HG03060 (cell line): Measurements from ENCODE around the gene OAF.

ENCODE experiments used
- ATAC-seq: cut with Tn5 transposase; IDR thresholded peaks from one replicate; pipeline ENCODE4 v1.9.1; 2021; ENCODE audit warnings: low read depth, moderate number of reproducible peaks; ENCODE audit not compliant: unreplicated experiment

Gene OAF

DNA sequence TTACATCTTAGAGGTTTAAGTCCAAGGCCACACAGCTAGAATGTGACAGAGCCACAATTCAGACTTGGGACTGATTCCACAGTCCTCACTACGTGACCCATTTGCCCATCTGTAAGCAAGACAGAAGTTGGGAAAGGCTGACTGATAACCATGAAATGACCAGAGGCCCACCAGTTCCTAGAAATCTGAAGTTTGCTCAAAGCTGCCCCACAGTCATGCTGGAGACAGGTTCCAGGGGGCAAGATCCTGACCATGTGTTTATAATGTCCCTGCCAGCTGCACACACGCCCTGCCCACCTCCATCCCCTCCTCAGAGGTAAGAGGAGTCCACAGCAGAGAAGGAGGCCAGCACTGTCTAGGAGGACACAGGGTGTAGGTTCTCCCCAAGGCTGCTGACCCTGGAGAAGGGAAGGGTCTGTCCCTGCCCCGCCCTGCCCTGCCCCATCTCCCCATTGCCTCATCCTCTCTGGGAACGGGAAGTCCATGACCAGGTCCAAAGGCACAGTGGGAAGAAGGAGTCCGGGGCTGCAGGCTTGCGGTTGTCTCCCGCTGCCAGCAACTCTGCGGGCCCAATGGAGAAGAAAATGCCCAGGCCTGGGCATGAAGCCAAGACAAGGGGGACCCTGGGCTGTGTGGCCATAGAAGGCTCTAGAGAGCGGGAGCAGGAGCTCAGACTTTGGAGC is 11.9 kb upstream of the OAF start:
- no peak for ATAC-seq

DNA sequence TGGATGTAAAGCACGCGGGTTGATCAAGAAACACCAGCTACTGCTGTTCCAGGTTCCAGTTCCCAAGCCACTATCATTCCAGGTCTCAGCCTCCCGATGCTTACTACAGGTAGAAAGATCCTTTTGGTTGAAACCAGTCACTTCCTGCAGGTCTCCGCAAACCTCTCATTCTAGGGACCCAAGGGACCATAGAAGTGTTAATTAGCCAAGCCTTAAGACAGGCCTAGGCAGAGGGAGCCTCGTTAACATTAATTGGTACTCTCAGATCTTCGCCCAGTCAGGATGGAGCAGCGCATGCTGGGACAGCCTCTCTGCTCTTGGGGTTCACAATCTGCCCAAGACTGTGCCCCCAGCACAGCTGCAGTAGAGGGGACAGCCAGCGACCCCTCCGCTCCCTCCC is 11.2 kb upstream of the OAF start:
- ATAC-seq, result no peak

DNA sequence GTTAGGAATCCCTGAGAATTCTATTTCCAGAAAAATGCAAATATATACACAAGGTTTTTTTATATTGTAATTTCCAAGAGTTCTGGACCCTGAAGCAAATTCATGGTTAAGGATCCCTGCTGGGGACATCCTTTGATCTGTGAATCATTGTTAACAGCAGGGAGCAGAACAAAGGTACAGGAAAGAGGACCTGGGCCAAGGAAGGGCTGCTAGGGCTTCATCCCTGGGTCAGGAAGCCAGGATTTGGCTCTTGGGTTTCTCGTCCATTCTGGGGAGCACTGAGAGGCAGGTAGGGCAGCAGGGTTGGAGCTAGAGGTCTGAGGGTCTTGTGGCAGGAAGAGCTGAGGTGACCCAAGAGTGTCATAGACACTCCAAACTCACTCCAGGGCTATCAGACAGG is 10.2 kb upstream of the OAF start:
- no peak for ATAC-seq

DNA sequence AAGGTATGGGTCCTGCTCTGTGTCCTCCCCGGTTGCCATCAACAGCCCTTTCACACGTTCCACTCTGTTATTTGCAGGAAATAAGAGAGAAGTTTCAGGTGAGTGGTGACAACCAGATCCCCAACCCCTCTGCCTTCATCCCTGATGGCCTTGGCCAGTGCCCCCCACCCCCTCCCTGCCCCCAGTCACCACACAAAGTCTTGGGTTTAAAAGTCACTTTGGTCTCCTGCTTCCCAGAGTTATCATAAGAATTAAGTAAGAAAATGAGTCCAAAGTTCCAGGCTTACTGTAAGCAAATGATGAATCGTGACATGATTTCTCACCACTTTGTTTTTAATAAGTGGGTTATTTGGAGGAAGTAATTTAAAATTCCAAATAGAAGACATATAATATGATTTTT is 9.2 kb upstream of the OAF start:
- ATAC-seq, result no peak

DNA sequence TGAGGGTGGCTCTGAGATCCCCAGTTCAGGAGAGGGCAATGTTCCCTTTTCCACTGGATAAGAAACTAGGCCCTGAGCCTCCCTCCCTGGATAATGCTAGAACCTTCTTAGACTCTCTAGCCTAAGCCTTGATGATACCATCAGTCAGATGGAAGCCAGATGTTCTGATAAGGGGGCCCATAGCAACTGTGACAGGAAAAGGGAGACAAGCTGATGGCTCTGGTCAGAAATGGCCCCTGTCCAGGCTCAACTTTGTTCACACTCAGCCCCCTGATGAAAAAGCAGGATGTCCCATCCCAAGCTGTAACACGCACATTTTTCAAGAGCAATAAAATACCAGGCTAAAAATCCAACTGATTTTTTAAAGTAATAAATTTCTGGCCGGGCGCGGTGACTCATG is 7.2 kb upstream of the OAF start:
- no peak for ATAC-seq

DNA sequence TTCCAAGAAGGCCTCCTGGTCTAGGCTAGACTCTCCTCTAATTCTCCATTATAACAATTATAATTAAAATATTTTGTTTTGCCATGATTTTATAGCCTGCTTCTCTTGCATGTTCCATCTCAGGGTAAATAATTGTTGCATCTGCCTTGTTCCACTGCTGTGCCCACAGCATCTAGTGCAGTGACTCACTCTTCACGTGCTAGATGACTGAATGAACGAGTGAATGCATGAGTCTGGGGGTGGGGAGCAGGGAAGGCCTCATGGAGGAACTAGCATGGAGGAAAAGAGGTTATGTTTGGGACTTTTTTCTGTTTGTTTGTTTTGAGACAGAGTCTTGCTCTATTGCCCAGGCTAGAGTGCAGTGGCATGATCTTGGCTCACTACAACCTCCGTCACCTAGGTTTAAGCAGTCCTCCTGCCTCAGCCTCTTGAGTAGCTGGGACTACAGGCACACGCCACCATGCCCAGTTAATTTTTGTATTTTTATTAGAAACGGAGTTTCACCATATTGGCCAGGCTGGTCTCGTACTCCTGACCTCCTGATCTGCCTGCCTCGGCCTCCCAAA is 5.2 kb upstream of the OAF start:
- ATAC-seq, result no peak

DNA sequence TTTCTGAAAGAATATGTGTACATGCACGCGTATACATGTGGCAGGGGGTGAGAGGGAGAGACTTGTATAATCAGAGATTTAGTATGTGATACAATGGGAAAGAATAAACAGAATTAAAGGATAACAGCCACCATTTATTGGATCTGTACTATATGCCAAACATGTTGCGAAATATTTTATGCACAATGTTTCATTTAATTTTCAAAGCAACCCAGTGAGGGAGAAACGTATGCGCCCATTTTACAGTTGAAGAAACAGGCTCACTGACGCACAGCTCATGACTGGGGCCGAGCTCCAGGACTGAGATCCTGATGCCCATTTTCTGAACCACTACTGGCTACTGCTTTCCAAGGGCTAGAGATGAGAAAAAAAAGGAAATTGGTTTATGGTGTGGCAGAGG is 3.3 kb upstream of the OAF start:
- ATAC-seq, result no peak

DNA sequence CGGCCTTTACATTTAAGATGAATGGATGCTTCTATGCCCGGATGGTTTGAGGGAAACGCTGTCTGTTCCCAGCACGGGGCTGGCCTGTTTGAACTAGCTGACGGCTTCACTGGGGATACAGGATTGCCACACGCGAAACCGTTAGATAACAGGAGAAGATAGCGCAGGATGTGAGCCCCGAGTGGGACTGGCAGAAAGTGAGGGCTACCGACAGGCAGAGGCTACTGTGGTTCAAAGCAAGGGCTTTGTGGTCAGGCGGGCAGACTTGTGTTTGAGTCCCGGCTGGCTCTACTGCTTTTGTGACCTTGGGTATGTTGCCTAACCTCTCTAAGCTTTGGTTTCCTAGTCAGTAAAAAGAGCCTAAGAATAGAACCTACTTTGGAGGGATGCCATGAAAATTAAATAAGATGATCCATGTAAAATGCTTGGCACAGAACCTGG is 2.8 kb upstream of the OAF start:
- ATAC-seq, result no peak

DNA sequence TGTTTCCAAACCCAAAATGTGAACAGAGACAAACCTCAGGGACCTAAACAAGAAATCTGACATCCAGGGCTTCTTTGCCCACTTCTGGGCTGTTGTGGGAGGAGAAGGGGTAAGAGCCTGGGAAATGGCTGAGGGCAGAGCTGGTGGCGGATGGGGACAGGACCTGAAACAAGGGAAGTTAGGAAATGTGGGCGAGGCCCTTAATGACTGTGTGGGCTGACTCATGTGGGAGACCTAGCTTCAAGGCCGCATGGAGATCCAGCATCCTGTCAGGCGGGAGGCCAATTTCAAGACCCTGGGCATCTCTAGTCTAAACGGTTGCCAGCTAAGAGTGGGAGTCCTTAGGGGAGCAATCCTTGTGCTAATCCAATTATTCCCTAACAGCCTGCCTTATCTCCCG is 2.1 kb upstream of the OAF start:
- ATAC-seq, result no peak

DNA sequence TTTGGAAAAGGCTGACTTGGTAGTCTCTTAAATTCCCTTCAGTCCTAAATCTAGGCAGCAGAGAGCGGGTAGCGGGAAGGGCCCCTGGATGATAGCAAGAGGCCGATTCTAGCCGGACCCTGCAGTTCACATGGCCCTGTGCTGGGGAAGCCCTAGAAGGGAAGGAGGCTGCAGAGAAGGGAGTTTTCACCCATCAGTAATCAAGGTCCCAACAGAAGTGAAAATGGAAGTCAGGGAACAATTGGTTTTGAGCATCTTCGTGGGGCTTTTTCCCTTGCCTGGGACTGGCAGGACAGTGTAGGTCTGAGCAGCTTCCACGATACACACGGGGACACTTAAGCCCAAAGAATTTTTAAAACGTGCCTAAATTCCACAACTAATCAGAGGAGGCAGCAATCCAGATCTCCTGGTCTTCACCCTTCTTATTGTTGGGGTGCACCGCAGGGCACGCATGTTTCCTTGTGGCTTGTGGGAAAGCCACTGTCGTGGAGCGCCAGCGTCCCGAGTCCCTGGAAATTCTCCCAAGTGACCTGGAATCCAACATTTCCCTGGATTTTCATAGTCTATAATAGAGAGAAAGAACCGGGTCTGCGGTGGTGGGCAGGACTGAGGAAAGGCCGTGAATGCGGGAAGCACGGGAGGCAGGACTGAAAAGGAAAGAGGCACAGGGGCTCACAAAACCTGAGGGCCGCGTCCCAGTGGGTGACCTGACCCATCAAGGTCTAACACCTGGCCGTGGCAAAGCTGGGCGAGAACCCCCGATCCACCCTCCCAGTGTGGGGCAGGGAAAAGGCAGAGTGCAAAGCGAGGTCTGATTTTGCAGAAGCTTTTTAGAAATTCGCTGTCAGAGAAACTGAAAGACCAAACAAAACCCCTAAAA is 846 bp upstream of the OAF start:
- no peak for ATAC-seq

DNA sequence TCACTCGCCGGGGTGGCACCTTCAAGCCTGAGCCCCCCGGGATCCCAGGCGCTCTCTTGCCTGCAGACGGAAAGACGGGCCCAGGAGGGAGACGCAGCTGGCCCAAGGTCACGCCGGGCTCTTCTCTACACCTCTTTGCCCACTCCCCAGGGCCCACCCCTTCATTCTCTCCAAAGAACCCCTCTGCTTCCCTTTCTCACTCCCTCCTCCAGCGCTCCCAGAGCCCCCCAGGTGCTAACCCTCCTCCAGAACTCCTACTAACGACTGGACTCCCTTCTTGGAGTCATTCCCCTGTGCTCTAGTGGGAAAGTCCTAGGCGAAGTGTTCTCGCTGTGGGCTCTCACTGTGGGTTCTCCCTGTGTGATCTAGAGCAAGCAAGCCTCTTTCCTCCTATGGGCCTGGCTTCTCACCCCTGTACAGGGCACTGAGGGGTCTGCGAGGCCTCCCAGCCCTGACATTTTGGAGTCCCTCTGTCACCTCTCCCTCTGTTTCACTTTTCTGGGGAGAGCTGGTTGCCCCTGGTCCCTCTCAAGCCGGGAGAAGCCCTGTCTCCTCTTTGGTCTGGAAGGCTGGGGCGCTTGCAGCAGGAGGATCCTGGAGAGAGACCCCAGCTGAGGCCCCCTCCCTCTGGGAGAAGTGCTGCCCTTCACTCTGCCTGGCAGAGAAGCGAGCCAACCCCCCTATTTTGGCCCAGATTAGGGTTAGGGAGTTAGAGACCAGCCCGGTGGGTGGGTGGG is 858 bp downstream of the OAF start:
- ATAC-seq, result no peak

DNA sequence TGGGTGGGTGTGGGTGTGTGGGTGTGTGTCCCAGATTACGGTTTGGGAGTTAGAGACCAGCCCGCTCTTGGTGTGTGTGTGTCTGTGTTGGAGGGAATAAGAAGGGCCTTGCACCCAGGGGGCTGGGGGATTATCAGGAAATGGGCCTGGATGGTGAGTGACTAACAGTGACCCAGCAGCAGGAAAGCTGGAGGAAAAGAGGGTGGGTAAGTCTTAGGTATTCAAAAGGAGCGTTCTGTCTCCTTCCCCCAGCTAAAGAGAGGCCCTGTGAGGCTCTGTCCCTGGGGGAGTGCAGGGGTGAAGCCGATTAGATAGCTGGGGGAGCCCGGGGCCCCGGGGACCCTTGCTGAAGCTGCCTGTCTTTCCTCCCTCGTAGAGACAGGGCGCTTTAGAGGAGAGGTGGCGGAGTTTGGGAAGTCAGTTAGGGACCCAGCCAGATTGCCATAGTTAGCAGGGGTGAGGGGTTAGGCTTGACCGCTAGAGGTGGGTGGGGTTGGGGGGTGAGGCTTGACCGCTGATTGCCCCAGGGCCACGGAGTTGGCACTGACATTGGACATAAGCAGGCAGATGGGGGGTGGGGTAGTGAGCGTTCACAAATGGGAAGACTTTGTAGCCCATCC is 1.5 kb downstream of the OAF start:
- ATAC-seq, result no peak

DNA sequence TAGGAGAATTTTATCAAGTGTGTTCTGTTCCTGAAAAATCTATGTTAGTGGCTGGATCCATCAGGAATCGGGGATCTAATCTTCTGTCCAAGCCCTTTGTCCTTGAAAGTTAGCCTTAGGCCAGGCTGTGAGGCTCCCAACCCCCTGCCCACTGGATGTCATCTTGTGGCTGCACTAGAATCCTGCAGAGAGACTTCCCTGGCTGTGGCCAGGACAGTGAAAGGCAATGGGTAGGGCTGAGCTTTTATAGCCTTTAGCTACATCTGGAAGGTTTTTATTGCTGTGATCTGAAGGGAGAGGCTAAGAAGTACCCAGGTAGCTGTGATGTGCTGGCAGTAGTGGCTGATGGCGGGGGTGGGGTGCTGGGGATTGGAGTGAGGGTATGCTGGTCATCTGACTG is 2.1 kb downstream of the OAF start:
- ATAC-seq, result no peak

DNA sequence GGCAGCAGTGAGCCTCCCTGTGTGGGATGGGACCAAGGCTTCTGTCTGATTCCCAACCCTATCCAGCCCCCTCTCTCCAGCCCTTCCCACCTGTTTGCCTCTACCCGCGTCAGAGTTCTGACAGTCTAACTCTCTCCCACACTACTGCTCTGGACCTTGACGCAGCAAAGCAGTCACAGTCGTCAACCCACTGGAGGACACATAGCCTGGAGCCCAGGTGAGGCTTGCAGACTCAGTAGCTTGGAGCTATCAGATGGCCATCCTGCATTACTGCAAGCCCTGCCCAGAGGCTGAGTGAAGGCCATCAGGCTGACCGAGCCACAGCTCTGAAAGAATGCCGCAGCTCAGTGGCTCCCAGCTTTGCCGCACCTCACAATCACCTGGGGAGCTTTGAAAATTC is 3.7 kb downstream of the OAF start:
- ATAC-seq, result no peak

DNA sequence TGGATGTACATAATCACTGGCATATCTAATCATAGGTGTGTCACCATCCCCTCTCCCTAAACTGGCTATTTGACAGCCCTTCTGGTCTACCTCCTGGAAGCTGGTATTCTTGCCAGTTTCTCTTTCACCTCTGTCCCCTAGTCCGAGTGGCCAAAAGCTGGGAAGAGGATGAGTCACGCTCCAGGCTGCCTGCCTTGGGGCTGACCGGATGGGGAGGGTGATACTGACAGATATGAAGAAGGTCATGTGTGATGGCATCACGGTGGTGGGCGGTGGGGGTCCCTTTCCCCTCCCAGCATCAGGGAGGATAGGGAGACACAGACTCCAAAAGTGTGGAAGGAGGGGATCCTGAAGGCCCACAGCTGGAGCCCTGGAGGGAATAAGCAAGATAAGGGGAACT is 4.8 kb downstream of the OAF start:
- ATAC-seq, result no peak

DNA sequence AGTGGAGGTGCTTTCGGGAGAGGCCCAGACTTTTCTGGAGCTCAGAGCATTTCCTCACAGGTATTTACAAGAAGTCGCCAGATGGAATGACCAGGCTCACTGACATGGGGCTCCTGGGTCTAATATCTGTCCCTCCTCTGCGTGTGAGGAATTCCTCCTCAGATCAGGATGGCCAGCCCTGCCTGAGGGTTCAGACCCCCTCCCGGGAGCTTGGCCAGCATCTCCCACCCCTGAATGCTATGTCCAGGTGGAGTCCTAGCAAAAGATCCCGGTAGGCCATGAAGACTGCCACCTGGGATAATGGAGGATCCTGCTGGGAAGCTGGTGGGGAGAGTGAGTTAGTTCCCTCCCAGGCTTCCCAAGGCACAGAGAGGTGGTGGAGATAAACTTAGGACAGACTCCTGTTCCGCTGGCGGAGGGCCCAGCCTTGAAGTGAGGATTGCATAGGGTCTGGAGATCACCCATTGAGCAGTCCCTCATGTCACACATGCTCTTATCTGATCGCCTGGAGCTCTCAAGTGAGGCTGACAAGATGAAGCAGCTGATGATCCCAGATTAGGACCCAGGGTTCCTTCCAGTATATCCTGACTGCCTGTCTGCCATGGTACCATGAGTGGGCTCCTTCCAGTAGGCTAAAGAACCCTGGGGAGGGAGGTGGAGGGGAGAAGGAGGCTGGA is 5.7 kb downstream of the OAF start:
- ATAC-seq, result no peak

DNA sequence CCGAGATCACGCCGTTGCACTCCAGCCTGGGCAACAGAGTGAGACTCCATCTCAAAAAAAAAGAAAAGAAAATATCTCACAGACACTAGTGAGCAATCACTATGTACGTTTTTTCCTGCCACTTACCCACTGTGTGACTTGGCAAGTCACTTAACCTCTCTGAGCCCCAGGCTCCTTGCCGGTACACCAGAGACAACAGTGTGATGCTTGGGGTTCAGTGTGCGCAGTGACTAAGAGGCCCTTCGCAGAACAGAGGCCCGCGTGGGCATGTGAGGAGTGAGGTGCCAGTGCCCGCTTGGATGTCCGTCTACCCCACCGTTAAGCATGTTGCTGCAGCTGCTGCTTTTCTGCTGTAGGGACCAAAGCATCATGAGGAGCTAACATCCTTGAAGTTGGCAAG is 6.7 kb downstream of the OAF start:
- ATAC-seq, result no peak

DNA sequence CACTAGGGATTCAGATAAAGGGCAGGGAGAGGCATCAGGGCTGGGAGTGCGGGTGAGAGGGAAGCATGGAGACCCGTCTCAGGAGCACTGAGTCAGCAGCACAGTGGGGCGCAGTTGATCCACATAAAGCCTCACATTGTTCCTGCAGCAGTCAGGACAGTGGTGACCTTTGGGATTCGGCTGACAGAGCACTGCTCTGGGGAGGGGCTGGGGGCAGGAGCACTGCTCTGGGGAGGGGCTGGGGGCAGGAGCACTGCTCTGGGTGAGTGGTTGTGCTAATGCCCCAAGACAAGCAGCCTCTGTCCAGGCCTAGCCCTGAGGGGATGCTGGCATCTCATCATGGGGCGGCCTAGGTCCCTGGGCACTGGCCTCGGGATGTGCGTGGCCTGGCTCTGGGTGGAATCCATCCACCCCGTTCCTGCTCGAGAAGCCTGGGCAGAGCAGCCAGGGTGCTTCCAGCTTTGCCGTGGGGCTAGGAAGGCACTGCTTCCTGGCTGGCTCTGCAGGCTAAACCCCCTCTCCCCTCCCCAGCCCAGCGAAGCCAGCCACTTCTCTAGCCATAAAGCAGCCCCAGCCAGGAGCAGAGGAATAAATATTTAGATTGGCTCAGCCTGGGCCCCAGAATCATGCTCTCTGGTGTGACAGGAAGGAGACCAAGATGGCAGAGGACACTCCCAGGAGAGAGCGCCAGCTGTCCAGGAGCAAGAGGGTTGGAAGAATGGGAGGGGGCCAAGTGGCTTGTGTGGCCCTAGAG is 7.3 kb downstream of the OAF start:
- ATAC-seq, result no peak

DNA sequence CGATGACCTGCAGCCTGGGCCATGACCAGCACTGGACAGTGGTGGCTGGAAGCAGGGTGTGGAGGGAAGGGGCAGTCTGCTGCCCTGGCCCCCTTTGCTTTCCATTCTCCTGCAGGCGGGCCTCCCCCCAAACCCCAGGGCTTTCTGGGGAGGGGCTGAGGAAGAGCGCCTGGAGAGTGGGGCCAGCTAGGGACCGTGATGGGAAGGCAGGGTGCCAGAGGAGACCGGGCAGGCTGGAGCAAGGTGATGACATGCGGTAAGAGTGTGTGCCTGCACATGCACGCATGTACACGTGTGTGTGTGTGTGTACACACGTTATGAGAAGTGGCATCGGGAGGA is 7.8 kb downstream of the OAF start:
- ATAC-seq, result no peak
